Esophagus (tissue), 2 donors: ENCODE measurements around the gene DUOX1. TPM values are rescaled to one million over a fixed set of nuclear protein-coding genes. Genes with fewer than 3 reads are reported as not detected.
"Not testable (repeated sequence)": the region's sequence is repeated elsewhere in the genome, so short reads cannot be mapped to it uniquely, and the experiment has no call there.

Source experiments
- H3K27ac ChIP-seq, 2 donors: one replicate each; pipeline ENCODE4 v1.5.1; 2013; ENCODE audit warnings: low read depth in 2 of 2, mild to moderate bottlenecking in 2 of 2, inconsistent platforms in 1 of 2, low read length in 1 of 2, moderate library complexity in 1 of 2
- H3K27me3 ChIP-seq, 2 donors: one replicate each; pipeline ENCODE4 v1.6.1; 2013; ENCODE audit warnings: low read length in 2 of 2, control low read depth in 1 of 2, mild to moderate bottlenecking in 1 of 2; ENCODE audit not compliant: insufficient read depth in 2 of 2, control insufficient read depth in 1 of 2
- H3K36me3 ChIP-seq, 2 donors: one replicate each; pipeline ENCODE4 v1.6.1; 2013; ENCODE audit warnings: low read length in 1 of 2; ENCODE audit not compliant: control insufficient read depth in 2 of 2, insufficient read depth in 2 of 2
- H3K4me1 ChIP-seq, 2 donors: one replicate each; pipeline ENCODE4 v1.6.1; 2013; ENCODE audit warnings: low read length in 1 of 2; ENCODE audit not compliant: control insufficient read depth in 2 of 2, insufficient read depth in 2 of 2
- H3K4me3 ChIP-seq, 2 donors: one replicate each; pipeline ENCODE4 v1.5.1; 2013; ENCODE audit warnings: low read length in 2 of 2, mild to moderate bottlenecking in 2 of 2, low read depth in 1 of 2, moderate library complexity in 1 of 2
- H3K9me3 ChIP-seq, 2 donors: one replicate each; pipeline ENCODE4 v1.6.1; 2013; ENCODE audit warnings: mild to moderate bottlenecking in 2 of 2, low read depth in 1 of 2, low read length in 1 of 2, moderate library complexity in 1 of 2; ENCODE audit not compliant: control insufficient read depth in 2 of 2, insufficient read depth in 1 of 2
- WGBS, 2 donors: extraction: QIAGEN DNeasy Blood & Tissue Kit; methylation state at CpG; one replicate each; pipeline ENCODE4 v1.1.7; 2013; 5-methylcytosine and 5-hydroxymethylcytosine counted together
- polyA plus RNA-seq, 2 donors: library from polyadenylated mRNA; stranded (reverse); fragments of 200-250 nt; gene quantifications; one replicate each; pipeline ENCODE4 v1.2.3, GENCODE V29; 2013
- donor health status: healthy with polysubstance abuse.
- donor health status: Bipolar disorder and iron deficiency.

The DUOX1 gene
- polyA plus RNA-seq = 100 to 1,000 TPM in 1 of 2 donors, 10 to 100 TPM in 1; 64.7 to 111 TPM

DNA sequence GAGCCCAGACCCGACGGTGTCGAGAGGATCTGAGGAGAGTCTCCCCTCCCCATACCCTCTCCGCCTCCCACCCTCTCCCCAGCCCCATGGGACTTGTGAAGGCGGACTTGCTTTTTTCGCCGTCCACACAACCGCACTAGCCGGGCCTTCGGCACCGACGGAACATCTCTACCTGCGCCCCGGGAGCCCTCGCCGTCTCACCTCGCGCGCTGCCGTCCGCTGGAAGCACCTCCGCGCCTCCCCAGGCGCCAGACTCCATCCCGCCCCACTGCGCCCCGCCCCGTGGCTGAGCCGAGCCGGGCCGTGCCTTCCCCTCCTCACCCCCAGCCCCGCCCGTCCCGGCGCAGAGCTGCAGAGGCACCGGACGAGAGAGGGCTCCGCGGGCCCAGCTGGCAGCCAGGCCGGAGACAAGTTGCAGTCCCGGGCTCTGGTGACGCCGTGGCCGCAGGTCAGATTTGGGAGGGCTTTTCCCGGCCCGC, at the start of gene DUOX1, which contains the start of gene DUOXA1:
Gene DUOX1 (plus strand): TSS at position 344 of the 479 bp plus-strand sequence. CDS start 1,973 bp downstream, outside the sequence.
Gene DUOXA1 (minus strand): TSS at position 229 of the 479 bp plus-strand sequence. CDS start 6,865 bp downstream, outside the sequence.
- Histone ChIP-seq H3K4me3 (peak within 1 kb of the TSS; percentile 72 to 79), H3K27ac (peak within 1 kb of the TSS; percentile 90 to 93), H3K9me3 (no peaks in the 10 kb centered on the region), H3K27me3 (no peaks in the 10 kb centered on the region), H3K4me1 (peaks cover 2 to 12% of the 10 kb centered on the region in 2 donors), H3K36me3 (peaks cover 0 to 6% of the 10 kb centered on the region in 2 donors)
- WGBS, 2 donors = 4 to 5% methylated on average over 37 to 46 of the region's 46 CpGs

DNA sequence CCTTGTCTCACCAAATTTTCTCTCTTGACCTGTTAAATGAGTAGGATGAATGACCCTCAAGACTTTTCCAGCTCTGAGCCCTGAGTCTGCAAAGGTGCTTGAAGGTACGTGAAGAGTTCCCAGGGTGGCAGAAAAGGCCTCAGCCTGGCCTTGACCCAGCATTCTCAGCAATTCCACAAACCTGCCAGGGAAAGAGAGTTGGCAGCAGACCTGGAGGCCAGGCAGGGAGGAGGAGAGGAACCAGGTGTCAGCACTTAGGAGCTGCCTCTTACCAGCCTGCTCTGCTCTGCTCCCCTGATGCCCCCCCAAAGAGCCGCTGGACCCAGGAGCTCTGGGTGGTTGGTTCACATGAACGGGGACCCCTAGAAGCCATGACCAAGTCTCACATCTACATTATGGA, 49.2 kb upstream of the DUOX1 start:
- not testable (repeated sequence) for H3K9me3 ChIP-seq, H3K27me3 ChIP-seq, H3K4me3 ChIP-seq, H3K4me1 ChIP-seq, H3K36me3 ChIP-seq, H3K27ac ChIP-seq
- WGBS, 2 donors = 96 to 100% methylated on average over 2 of the region's 3 CpGs

DNA sequence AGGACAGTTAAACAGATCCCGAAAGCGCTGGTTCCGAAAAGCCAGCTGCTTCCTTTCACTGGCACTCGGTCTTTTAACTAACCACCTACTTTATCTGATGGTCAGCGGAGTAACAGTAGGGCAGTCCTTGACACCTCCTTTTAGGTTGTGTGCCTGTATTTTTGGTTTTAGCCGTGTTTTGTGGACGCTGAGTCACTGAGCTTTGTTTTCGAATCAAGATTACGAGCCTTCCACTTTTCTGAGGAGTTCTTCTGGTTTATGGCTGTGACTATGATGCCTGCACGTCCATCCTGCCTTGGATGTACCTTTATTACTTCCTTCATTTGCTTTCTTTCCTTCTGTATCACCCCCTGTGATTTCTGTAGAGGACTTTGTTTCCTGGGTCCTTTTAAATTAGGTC, 47.4 kb upstream of the DUOX1 start:
- not testable (repeated sequence) for H3K27me3 ChIP-seq, H3K4me3 ChIP-seq, H3K4me1 ChIP-seq, H3K36me3 ChIP-seq, H3K9me3 ChIP-seq, H3K27ac ChIP-seq
- WGBS, 2 donors = 78 to 81% methylated on average over 9 of the region's 10 CpGs

DNA sequence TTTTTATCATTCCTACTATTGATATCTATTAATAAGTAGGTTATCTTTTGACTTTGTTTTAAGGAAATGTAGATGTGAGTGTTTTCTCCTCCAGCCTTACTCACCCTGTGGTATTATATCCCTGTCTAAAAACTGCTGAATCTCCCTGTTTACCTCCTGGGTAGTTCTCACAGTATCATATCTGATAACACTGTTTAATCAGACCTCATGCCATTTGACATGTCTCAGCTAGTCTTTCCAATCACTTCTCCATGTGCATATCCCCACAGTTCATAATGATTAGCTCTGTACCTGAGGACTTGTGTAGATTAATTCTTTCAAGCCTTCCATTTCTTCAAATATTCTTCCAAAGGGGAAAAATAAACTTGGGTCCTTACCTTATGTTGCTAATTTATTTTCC, 46.6 kb upstream of the DUOX1 start:
- H3K9me3 ChIP-seq = no peaks in the 10 kb centered on the region
- H3K27me3 ChIP-seq = no peaks in the 10 kb centered on the region
- no peaks in the 10 kb centered on the region for H3K36me3 ChIP-seq
- no peak overlapping the region for H3K27ac ChIP-seq
- H3K4me1 ChIP-seq = no peaks in the 10 kb centered on the region
- no peak overlapping the region for H3K4me3 ChIP-seq

DNA sequence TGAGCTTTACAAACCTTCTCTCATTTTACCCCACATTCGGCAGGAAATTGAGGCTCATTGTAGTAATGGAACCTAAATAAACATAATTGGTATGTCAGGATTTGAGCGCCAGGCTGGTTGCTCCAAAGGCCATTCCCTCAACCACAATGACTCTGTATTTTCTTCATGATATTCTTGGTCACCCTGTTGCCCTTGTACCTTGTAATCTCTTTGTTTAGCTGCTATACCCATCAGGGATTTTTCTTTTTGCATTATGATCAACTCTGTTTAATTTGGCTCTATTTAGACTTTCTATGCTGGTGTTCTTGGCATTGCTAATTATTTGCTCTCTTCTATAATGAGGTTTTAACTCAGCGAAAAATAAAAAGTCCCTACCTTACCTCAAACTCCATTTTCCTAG, 45.6 kb upstream of the DUOX1 start:
- Histone ChIP-seq H3K27me3 (no peaks in the 10 kb centered on the region), H3K9me3 (no peaks in the 10 kb centered on the region), H3K27ac (no peak overlapping the region), H3K4me3 (no peak overlapping the region), H3K4me1 (no peaks in the 10 kb centered on the region), H3K36me3 (no peaks in the 10 kb centered on the region)
- 57 to 63% methylated on average over 3 of the region's 3 CpGs for WGBS, 2 donors

DNA sequence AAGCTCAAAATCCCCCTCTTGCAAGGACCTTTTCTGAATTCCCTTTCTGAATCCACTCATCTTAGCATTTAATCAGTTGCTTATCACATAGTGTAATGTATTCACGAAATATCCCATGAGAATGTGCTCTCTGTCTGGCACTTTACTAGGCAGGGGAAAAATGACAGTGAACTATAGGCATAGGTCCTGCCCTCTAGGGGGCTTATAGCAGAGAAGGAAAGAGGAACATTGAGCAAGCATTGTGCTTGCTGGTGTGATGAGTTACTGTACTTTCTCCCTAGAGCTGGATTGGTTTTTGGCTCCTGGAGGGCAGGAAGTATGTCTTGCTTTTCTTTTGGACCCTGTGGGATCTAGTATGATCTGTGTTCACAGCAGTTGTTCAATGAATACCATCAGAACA, 42.3 kb upstream of the DUOX1 start:
- H3K9me3 ChIP-seq = no peaks in the 10 kb centered on the region
- no peaks in the 10 kb centered on the region for H3K36me3 ChIP-seq
- H3K27ac ChIP-seq = no peak overlapping the region
- H3K4me3 ChIP-seq = no peak overlapping the region
- H3K4me1 ChIP-seq = peaks cover 0 to 5% of the 10 kb centered on the region in 2 donors
- 77 to 78% methylated on average over 1 of the region's 1 CpG for WGBS, 2 donors
- no peaks in the 10 kb centered on the region for H3K27me3 ChIP-seq

DNA sequence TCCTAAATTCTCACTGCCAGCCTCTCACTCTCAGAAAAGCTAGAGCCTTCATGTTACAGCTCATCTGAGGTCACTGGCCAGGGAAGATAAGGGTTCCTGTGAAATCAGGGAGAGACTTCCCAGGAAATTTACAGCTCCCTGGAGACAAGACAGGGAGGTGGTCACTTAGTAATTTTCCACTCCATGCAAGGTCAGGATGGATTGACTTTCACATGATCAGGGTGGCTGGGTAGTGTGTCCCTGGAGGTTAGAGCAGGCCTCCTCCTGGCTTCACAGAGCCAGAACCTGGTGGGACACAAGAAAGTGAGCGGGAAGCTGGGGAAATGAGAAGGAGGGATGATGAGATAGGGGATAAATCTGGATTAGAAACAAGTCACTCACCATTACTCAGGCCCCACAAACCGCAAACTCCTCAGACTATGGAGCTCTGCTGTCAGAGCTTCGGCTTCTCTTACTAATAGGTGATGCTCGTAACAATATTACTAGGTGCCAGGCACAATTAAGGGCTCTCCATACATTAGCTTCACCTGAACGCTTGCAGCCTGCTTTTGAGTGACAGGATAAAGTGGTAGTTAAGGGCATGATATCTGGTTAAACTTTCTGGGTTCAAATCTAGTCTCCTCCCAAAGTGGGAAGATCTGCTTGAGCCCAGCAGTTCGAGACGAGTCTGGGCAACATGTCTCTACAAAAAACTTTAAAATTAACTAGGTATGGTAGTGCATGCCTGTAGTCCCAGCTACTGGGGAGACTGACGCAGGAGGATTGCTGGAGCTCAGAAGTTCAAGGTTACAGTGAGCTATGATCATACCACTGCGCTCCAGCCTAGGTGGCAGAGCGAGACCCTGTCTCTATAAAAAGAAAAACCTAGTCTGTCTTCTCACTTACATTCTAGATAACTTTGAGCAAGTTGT, 40.7 kb upstream of the DUOX1 start:
- Histone ChIP-seq H3K27me3 (no peaks in the 10 kb centered on the region), H3K4me1 (peaks cover 0 to 5% of the 10 kb centered on the region in 2 donors), H3K4me3 (no peak overlapping the region), H3K36me3 (no peaks in the 10 kb centered on the region), H3K9me3 (no peaks in the 10 kb centered on the region), H3K27ac (no peak overlapping the region)
- WGBS, 2 donors = 85 to 88% methylated on average over 10 of the region's 10 CpGs

DNA sequence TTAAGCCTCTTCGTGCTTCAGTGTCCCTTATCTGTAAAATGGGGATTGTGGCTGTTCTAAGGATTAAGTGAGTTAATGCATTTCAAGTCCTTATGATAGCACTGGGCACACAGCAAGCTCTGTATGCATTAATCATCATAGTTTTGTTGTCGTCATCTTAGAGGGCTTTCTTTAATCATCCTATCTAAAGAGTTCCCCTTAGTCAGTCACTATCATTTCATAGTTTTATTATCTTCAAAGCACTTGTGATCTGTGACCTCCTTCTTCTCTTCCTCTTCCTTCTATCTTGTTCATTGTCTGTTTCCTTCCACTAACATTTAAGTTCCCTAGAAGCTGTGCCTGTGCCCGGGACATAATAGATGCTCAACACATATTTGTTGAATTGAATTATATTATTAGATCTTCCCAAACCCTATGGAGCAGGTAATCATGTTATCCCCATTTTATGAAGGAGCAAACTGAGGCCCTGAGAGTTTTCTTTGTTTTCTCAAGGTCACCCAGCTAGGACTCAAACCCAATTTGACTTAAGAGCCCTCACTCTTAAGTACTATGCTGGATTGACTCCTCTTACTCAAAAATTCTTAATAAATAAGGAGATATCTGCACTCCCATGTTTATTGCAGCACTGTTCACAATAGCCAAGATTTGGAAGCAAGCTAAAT, 40.0 kb upstream of the DUOX1 start:
- Histone ChIP-seq H3K36me3 (no peaks in the 10 kb centered on the region), H3K4me1 (peaks cover 0 to 5% of the 10 kb centered on the region in 2 donors), H3K27ac (no peak overlapping the region), H3K4me3 (no peak overlapping the region), H3K9me3 (no peaks in the 10 kb centered on the region), H3K27me3 (no peaks in the 10 kb centered on the region)
- 60 to 65% methylated on average over 3 of the region's 3 CpGs for WGBS, 2 donors

DNA sequence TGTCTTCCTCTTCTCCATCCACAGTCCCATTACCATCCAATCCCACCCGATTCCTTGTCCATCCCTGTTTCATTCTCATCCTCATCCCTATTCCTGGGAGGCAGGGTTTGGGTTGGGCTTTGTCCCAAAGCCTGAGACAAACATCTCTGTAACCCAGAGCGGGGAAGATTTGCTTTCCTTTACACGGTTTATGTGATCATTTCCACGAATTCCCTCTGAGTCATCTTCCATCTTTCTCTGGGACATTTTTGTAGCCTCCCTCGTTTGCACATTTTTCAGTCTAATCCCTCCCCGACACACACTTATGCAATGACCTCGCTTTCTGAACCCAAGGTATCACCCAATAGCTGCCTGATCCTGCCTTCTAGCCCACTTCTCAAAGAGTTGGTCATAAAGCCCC, 38.6 kb upstream of the DUOX1 start:
- Histone ChIP-seq H3K27me3 (no peaks in the 10 kb centered on the region), H3K27ac (no peak overlapping the region)
- 34 to 49% methylated on average over 7 of the region's 7 CpGs for WGBS, 2 donors

More for the DNA sequence above, 38.6 kb upstream of the DUOX1 start:
- no peaks in the 10 kb centered on the region for H3K9me3 ChIP-seq
- H3K36me3 ChIP-seq = no peaks in the 10 kb centered on the region
- H3K4me3 ChIP-seq = no peak overlapping the region
- peaks cover 0 to 5% of the 10 kb centered on the region in 2 donors for H3K4me1 ChIP-seq
